Panc1 (cell line): Measurements from ENCODE around the gene TGM6. TPM values are rescaled to one million over a fixed set of nuclear protein-coding genes. Genes with fewer than 3 reads are reported as not detected.

Source experiments
- ATAC-seq: fragments of 200-7000 bp; cut with Tn5 transposase; 2 replicates; pipeline ENCODE4 v1.9.1; 2020; ENCODE audit warnings: mild to moderate bottlenecking, moderate library complexity
- Bru-seq: library from RNA; stranded (reverse); fragments of 400-500 nt; gene quantifications from one replicate; lab custom pipeline; 2021; lab: Mats Ljungman, UMichigan
- BruChase-seq, 2 experiments: library from RNA; stranded (reverse); fragments of 400-500 nt; gene quantifications; one replicate each; lab custom pipeline; 2021; lab: Mats Ljungman, UMichigan
- BruUV-seq: library from RNA; stranded (reverse); fragments of 400-500 nt; replicated peaks from 2 replicates; lab custom pipeline; 2021; lab: Mats Ljungman, UMichigan
- CTCF ChIA-PET: fragments of 300-600 bp; sonication (Branson Sonifier 250); formaldehyde crosslinking; loops from one replicate; lab custom pipeline; 2022; ENCODE audit warnings: antibody characterized with exemption; lab: Charles Lee
- POLR2A ChIA-PET: fragments of 300-600 bp; sonication (Branson Sonifier 250); formaldehyde crosslinking; loops from one replicate; lab custom pipeline; 2022; ENCODE audit warnings: antibody characterized with exemption; lab: Charles Lee
- DNase-seq: peaks from one replicate; pipeline ENCODE4 v3.0.0-alpha.2; 2010; ENCODE audit warnings: low read depth, low spot score
- H3K27ac ChIP-seq: 2 replicates; pipeline ENCODE4 v1.5.1; 2011; ENCODE audit warnings: mild to moderate bottlenecking, low read length, inconsistent platforms
- H3K27me3 ChIP-seq: fragments of 200-500 bp; sonication (Bioruptor generic); 2 replicates; pipeline ENCODE4 v1.6.0; 2014; ENCODE audit warnings: low read length, inconsistent platforms; ENCODE audit not compliant: control insufficient read depth, insufficient read depth
- H3K36me3 ChIP-seq: fragments of 200-500 bp; sonication (Bioruptor generic); 2 replicates; pipeline ENCODE4 v1.5.1; 2014; ENCODE audit warnings: inconsistent platforms, mild to moderate bottlenecking, low read length, moderate library complexity; ENCODE audit not compliant: control insufficient read depth, insufficient read depth
- H3K4me1 ChIP-seq: 2 replicates; pipeline ENCODE4 v1.5.1; 2011; ENCODE audit warnings: inconsistent platforms, mild to moderate bottlenecking, low read length, moderate library complexity; ENCODE audit not compliant: control insufficient read depth, insufficient read depth
- H3K4me3 ChIP-seq, 2 experiments: 2 replicates each; pipeline ENCODE4 v1.5.1; 2011 to 2012; ENCODE audit warnings: low read depth in 2 of 2, low read length in 2 of 2, mild to moderate bottlenecking in 2 of 2, inconsistent platforms in 1 of 2, moderate library complexity in 1 of 2
- H3K9me3 ChIP-seq: fragments of 200-500 bp; sonication (Bioruptor generic); 2 replicates; pipeline ENCODE4 v1.5.1; 2014; ENCODE audit warnings: low read depth, mild to moderate bottlenecking, inconsistent platforms, low read length, moderate library complexity; ENCODE audit not compliant: control insufficient read depth, insufficient read depth
- POLR2AphosphoS5 ChIP-seq: IDR thresholded peaks from 2 replicates; pipeline ENCODE4 v1.6.1; 2012; ENCODE audit warnings: mild to moderate bottlenecking, low read depth, low read length, moderate library complexity
- SIN3A ChIP-seq: IDR thresholded peaks from 2 replicates; pipeline ENCODE4 v1.6.1; 2012; ENCODE audit warnings: low read depth, mild to moderate bottlenecking, low read length, moderate library complexity, borderline replicate concordance; ENCODE audit not compliant: insufficient read depth
- TCF7L2 ChIP-seq: IDR thresholded peaks from 2 replicates; pipeline ENCODE4 v1.6.1; 2011; ENCODE audit warnings: mild to moderate bottlenecking, low read depth, low read length, inconsistent platforms
- in situ Hi-C: cut with HindIII; loops from 2 replicates; pipeline ENCODE4 v1.10.0; 2016; ENCODE audit warnings: low sequenced_read_pairs, low pct_unique_long_range_greater_than_20kb
- intact Hi-C: fragments of 100-400 bp; cut with micrococcal nuclease; formaldehyde crosslinking; loops from one replicate; pipeline ENCODE4 v1.10.0; 2022; ENCODE audit not compliant: unreplicated experiment
- long read RNA-seq: library from polyadenylated mRNA; unstranded; transcript quantifications from one replicate; pipeline ENCODE4 v2.0.0, GENCODE V29; 2021; ENCODE audit not compliant: unreplicated experiment
- polyA plus RNA-seq: library from polyadenylated mRNA; unstranded; fragments of >200 nt; gene quantifications from one replicate; pipeline ENCODE4 v1.2.1, GENCODE V29; 2012; ENCODE audit warnings: missing spikeins; ENCODE audit not compliant: insufficient read length
- total RNA-seq: library from RNA; stranded (reverse); gene quantifications from one replicate; pipeline ENCODE4 v1.2.1, GENCODE V29; 2021; ENCODE audit not compliant: unreplicated experiment
- TF ChIP-seq, protein P1 (sequence below): fragments of 450-650 bp; IDR thresholded peaks from 2 replicates; pipeline ENCODE4 v1.5.1; 2017; ENCODE audit warnings: mild to moderate bottlenecking
- TF ChIP-seq, protein P2 (sequence below), 2 experiments: IDR thresholded peaks; 2 replicates each; pipeline ENCODE4 v1.6.1; 2011 to 2012; ENCODE audit warnings: low read depth in 2 of 2, control low read depth in 1 of 2, low read length in 1 of 2, mild to moderate bottlenecking in 1 of 2, moderate library complexity in 1 of 2; ENCODE audit not compliant: insufficient read depth in 1 of 2

The TGM6 gene
- total RNA-seq (not detected), Bru-seq, nascent RNA (not detected), BruChase-seq, experiment 1, labeled RNA remaining after a 2-hour chase (not detected), BruChase-seq, experiment 2, labeled RNA remaining after a 6-hour chase (not detected)
- not detected for polyA plus RNA-seq
- long read RNA-seq, result 0 reads

GRCh38 chr20:2380601-2381000, at the start of gene TGM6:
TGM6 (plus strand) TSS chr20:2380901; CDS start chr20:2380969, 68 bp downstream.
- BruUV-seq, result no TSS peak
- Histone ChIP-seq H3K36me3 (no peaks in the 10 kb centered on the region), H3K27ac (no peak within 1 kb of the TSS), H3K9me3 (no peaks in the 10 kb centered on the region), H3K4me1 (no peaks in the 10 kb centered on the region), H3K27me3 (peaks cover 4% of the 10 kb centered on the region; the same call in 1 of the 2 replicates), H3K4me3 (no peak within 1 kb of the TSS)
- POLR2A ChIA-PET, result no interaction called here
- in situ Hi-C loops, result no loop called here
- intact Hi-C loops, result no loop called here
- DNase-seq (no peak), ATAC-seq (no peak)
- CTCF ChIA-PET, result no interaction called here
- TF ChIP-seq TCF7L2, result no peak
- TF ChIP-seq POLR2AphosphoS5, result no peak
- TF ChIP-seq, protein P1, sequence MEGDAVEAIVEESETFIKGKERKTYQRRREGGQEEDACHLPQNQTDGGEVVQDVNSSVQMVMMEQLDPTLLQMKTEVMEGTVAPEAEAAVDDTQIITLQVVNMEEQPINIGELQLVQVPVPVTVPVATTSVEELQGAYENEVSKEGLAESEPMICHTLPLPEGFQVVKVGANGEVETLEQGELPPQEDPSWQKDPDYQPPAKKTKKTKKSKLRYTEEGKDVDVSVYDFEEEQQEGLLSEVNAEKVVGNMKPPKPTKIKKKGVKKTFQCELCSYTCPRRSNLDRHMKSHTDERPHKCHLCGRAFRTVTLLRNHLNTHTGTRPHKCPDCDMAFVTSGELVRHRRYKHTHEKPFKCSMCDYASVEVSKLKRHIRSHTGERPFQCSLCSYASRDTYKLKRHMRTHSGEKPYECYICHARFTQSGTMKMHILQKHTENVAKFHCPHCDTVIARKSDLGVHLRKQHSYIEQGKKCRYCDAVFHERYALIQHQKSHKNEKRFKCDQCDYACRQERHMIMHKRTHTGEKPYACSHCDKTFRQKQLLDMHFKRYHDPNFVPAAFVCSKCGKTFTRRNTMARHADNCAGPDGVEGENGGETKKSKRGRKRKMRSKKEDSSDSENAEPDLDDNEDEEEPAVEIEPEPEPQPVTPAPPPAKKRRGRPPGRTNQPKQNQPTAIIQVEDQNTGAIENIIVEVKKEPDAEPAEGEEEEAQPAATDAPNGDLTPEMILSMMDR, result no peak
- no peak for TF ChIP-seq SIN3A
- TF ChIP-seq, protein P2, sequence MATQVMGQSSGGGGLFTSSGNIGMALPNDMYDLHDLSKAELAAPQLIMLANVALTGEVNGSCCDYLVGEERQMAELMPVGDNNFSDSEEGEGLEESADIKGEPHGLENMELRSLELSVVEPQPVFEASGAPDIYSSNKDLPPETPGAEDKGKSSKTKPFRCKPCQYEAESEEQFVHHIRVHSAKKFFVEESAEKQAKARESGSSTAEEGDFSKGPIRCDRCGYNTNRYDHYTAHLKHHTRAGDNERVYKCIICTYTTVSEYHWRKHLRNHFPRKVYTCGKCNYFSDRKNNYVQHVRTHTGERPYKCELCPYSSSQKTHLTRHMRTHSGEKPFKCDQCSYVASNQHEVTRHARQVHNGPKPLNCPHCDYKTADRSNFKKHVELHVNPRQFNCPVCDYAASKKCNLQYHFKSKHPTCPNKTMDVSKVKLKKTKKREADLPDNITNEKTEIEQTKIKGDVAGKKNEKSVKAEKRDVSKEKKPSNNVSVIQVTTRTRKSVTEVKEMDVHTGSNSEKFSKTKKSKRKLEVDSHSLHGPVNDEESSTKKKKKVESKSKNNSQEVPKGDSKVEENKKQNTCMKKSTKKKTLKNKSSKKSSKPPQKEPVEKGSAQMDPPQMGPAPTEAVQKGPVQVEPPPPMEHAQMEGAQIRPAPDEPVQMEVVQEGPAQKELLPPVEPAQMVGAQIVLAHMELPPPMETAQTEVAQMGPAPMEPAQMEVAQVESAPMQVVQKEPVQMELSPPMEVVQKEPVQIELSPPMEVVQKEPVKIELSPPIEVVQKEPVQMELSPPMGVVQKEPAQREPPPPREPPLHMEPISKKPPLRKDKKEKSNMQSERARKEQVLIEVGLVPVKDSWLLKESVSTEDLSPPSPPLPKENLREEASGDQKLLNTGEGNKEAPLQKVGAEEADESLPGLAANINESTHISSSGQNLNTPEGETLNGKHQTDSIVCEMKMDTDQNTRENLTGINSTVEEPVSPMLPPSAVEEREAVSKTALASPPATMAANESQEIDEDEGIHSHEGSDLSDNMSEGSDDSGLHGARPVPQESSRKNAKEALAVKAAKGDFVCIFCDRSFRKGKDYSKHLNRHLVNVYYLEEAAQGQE (IDR thresholded peaks at IDR 0.05; ENCODE audit: insufficient read depth in 1 of 2, low read depth in 2 of 2, low read length in 1 of 2), result no peak

DNA sequence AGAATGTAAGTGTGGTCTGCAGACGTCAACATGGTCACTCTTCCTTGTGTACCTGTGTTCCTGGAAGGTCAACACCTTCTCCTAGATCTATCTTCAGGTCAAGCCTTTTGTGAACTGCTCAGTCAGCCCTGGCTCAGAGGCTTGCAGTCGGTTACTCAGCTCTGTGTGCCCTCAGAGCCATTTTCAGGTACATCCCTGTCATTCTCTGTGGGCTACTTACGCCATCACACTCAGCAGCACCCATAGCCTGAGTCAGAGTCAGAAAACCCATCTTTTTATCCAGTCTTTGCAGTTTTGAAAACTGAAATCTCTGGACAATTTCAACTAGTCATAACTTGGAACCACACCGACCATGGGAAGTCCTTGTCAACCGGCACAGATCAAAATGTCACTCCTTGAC, 49.6 kb upstream of the TGM6 start:
- no peak for TF ChIP-seq POLR2AphosphoS5
- no peak for TF ChIP-seq TCF7L2
- no peak for TF ChIP-seq SIN3A
- TF ChIP-seq, protein P2 (IDR thresholded peaks at IDR 0.05; ENCODE audit: insufficient read depth in 1 of 2, low read depth in 2 of 2, low read length in 1 of 2), result no peak
- no peak overlapping the region for H3K27ac ChIP-seq
- CTCF ChIA-PET, result no interaction called here
- in situ Hi-C loops (no loop called here), intact Hi-C loops (no loop called here)
- no peaks in the 10 kb centered on the region for H3K4me1 ChIP-seq
- no peak for DNase-seq
- no peak overlapping the region for H3K4me3 ChIP-seq
- ATAC-seq, result no peak
- H3K9me3 ChIP-seq, result no peaks in the 10 kb centered on the region
- 0 out of 2 replicates have a peak, but pooled peaks cover 3% of the 10 kb centered on the region for H3K27me3 ChIP-seq
- no peaks in the 10 kb centered on the region for H3K36me3 ChIP-seq
- POLR2A ChIA-PET, result no interaction called here
- BruUV-seq, result no TSS peak
